Endothelial cell (in vitro differentiated cells): Measurements from ENCODE around the gene HS3ST3B1. TPM values are rescaled to one million over a fixed set of nuclear protein-coding genes. Genes with fewer than 3 reads are reported as not detected.

Experiments
- DNase-seq: peaks from one replicate; pipeline ENCODE4 v3.0.0; 2021; ENCODE audit warnings: low spot score
- H3K27ac Mint-ChIP-seq: one replicate; pipeline ENCODE4 v1.8.0; 2021; ENCODE audit warnings: mixed read lengths, inconsistent platforms; ENCODE audit not compliant: unreplicated experiment
- H3K27me3 Mint-ChIP-seq: one replicate; pipeline ENCODE4 v1.8.0; 2021; ENCODE audit warnings: mild to moderate bottlenecking, moderate library complexity, mixed read lengths, inconsistent platforms; ENCODE audit not compliant: unreplicated experiment
- H3K36me3 Mint-ChIP-seq: one replicate; pipeline ENCODE4 v1.8.0; 2021; ENCODE audit warnings: mild to moderate bottlenecking, low read depth, mixed read lengths, inconsistent platforms; ENCODE audit not compliant: unreplicated experiment
- H3K4me1 Mint-ChIP-seq: one replicate; pipeline ENCODE4 v1.8.0; 2021; ENCODE audit warnings: mild to moderate bottlenecking, mixed read lengths, inconsistent platforms; ENCODE audit not compliant: unreplicated experiment
- H3K4me3 Mint-ChIP-seq: one replicate; pipeline ENCODE4 v1.8.0; 2021; ENCODE audit warnings: mild to moderate bottlenecking, mixed read lengths, inconsistent platforms; ENCODE audit not compliant: unreplicated experiment
- H3K9me3 Mint-ChIP-seq: one replicate; pipeline ENCODE4 v1.8.0; 2021; ENCODE audit warnings: mixed read lengths, inconsistent platforms; ENCODE audit not compliant: unreplicated experiment
- total RNA-seq: library from RNA; stranded (reverse); fragmentation: NEBNext Ultra II Directional; extraction: Animal tissue kit (Norgen Biotek cat#: 25700); gene quantifications from one replicate; pipeline ENCODE4 v1.2.1, GENCODE V29; 2021; ENCODE audit not compliant: unreplicated experiment
- TF ChIP-seq, protein P1 (sequence below): fragments of 200-600 bp; sonication (generic); IDR thresholded peaks from one replicate; pipeline ENCODE4 v1.5.0; 2021; ENCODE audit warnings: antibody characterized with exemption; ENCODE audit not compliant: unreplicated experiment

The HS3ST3B1 gene
- total RNA-seq, 1 donor from 2014 or later = 8.5 TPM

DNA sequence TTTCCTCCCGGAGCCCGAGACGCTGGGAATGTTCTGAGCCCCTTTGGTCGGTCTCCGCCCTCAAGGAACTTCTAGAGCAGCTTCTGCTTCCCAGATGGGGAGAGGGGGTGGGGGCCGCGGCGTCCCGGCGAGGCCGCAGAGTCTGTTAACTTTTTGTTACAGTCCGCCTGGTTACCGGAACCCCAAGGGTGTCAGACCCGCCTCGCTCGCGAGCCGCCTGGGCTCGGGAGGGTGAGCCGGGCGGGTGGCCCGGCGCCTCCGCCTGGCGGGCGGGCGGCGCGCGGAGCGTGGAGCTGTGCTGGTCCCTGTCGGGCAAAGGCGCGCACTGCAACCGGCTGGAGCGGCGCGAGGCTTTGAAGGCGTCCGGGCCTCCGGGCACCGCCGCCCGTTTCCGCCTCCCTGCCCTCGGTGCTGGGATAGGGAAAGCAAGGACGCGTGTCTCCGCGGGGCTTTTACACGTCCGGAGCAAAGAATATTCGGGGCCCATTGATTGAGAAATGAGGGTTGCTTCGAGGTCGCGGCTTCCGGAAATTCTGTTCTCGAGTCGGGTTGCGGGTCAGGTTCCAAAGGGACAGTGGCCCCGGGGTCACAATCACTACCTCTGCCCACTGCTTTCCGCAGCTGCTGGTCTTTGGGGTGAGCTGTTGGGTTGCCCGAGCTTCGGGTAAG lies 1.7 kb downstream of the HS3ST3B1 start:
- Mint-ChIP-seq H3K4me1 (peaks cover 30% of the 10 kb centered on the region), H3K27ac (peak overlapping the region; percentile 36), H3K4me3 (peak overlapping the region; percentile 94), H3K27me3 (peaks cover 29% of the 10 kb centered on the region), H3K9me3 (no peaks in the 10 kb centered on the region), H3K36me3 (no peaks in the 10 kb centered on the region)
- DNase-seq = peak; percentile 93
- TF ChIP-seq, protein P1, sequence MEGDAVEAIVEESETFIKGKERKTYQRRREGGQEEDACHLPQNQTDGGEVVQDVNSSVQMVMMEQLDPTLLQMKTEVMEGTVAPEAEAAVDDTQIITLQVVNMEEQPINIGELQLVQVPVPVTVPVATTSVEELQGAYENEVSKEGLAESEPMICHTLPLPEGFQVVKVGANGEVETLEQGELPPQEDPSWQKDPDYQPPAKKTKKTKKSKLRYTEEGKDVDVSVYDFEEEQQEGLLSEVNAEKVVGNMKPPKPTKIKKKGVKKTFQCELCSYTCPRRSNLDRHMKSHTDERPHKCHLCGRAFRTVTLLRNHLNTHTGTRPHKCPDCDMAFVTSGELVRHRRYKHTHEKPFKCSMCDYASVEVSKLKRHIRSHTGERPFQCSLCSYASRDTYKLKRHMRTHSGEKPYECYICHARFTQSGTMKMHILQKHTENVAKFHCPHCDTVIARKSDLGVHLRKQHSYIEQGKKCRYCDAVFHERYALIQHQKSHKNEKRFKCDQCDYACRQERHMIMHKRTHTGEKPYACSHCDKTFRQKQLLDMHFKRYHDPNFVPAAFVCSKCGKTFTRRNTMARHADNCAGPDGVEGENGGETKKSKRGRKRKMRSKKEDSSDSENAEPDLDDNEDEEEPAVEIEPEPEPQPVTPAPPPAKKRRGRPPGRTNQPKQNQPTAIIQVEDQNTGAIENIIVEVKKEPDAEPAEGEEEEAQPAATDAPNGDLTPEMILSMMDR = peak; percentile 80

DNA sequence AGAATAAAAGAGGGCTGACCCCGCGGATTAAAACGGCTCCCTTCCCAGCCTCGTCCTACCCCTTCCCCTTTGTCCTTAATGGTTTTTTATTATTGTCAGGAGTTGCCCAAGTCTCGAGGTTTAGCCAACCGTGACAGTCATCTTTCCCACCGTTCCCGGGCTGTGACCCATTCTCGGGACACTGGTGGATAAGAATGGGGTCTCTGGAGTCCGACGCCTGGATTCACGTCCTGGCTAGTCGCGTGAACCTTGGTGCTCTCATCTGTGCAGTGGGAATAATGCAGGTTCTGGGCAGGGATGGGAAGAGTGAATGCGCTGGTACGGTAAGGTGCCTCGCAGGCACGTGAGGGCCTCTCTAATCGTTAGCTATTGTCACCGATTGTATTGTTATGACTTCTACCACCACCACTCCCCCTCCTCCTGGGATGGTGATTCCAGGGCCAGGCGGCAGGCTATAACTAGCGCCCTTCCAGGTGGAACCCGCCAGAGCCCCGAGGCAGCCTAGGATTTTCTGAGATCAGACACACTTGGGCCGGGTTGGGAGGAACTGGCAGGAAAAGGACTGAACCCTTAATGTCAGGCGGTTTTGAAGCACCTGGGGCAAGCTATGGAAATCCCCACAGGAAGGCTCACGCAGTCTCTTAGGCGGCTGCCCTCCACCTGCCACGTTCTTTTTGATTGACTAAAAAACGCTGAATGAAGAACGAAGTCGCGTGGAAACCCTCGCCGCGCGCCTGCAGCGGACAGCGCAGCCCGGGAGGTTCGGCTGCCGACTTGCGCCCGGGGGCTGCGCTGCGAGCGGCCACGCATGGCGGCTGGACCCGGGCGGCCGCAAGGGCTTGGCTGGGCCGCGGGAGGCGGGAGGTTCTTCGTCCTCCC lies 2.7 kb downstream of the HS3ST3B1 start:
- H3K27ac Mint-ChIP-seq = no peak overlapping the region
- TF ChIP-seq, protein P1 = no peak
- no peaks in the 10 kb centered on the region for H3K9me3 Mint-ChIP-seq
- peak overlapping the region; percentile 91 for H3K4me3 Mint-ChIP-seq
- H3K4me1 Mint-ChIP-seq = peaks cover 31% of the 10 kb centered on the region
- peaks cover 26% of the 10 kb centered on the region for H3K27me3 Mint-ChIP-seq
- peak; percentile 33 for DNase-seq
- H3K36me3 Mint-ChIP-seq = no peaks in the 10 kb centered on the region

DNA sequence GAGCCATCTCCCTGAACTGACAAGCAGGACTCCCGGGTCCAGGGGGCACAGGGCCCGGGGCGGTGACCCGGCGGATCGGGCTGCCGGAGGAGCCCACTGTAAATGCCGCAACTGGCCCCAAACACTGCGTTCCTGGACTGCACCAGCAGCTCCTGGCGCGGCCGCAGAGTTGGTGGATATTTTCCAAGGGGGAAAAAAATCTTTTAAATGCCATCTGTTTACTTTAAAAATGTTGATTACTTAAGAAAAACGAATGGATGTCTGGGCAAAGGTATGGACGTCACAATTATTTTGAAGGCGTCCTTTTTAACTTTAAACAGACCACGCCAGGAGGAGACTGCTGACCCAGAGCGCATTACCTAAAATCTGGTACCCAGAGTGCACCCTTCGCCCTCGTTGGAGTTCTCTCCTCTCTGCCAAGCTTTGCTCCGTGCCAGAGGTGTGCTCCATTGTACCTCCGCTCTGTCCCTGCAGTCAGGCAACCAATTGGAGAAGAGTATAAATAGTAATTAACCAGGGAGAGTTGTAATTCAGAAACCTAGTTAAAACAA lies 3.4 kb downstream of the HS3ST3B1 start:
- TF ChIP-seq, protein P1 = no peak
- Mint-ChIP-seq H3K9me3 (no peaks in the 10 kb centered on the region), H3K4me1 (peaks cover 30% of the 10 kb centered on the region), H3K27ac (no peak overlapping the region), H3K4me3 (peak overlapping the region; percentile 72), H3K36me3 (no peaks in the 10 kb centered on the region), H3K27me3 (peaks cover 24% of the 10 kb centered on the region)
- no peak for DNase-seq

DNA sequence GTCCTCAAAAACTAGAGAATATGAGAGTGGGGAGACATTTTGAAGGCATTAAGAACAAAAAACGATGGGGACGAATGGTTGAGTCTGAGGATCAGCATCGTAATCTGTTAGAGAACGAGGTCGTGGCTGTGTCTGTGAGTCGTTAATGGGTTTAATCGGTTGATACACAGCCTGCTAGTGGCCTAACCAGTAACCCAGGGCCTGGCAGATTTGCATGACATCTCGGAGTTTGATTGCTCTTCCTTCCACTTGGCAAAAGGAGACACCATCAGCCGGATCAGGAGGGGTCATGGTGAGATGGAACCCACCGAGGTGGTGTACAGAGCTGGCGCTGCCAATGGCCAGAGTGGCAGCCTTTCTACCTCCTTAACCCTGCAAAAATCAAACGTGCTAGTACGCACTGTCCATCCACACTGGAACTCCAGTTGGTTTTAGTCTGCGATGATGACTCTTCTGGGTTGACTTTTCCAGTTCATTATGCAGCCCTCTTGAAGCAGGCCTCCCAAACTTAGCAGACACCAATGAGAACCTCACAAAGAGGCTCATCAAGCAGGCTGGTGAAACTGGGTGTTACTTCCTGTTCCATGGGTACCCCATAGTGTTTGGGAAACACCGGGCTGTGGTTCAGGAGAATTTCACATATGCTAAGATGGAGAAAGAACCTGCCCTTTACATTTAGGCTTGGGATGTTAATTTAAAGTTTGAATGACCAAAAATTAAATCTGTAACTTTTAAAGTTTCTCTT lies 4.1 kb downstream of the HS3ST3B1 start:
- H3K36me3 Mint-ChIP-seq = no peaks in the 10 kb centered on the region
- H3K27ac Mint-ChIP-seq = no peak overlapping the region
- peak overlapping the region; percentile 72 for H3K4me3 Mint-ChIP-seq
- H3K27me3 Mint-ChIP-seq = peaks cover 23% of the 10 kb centered on the region
- no peak for DNase-seq
- H3K9me3 Mint-ChIP-seq = no peaks in the 10 kb centered on the region
- TF ChIP-seq, protein P1 = no peak
- H3K4me1 Mint-ChIP-seq = peaks cover 29% of the 10 kb centered on the region
